Erythroblast (primary cell): ENCODE measurements around the gene CNST.

Source experiments
- GATA1 ChIP-seq: IDR thresholded peaks from 2 replicates; pipeline ENCODE4 v1.6.1; 2011; ENCODE audit warnings: low read depth, mild to moderate bottlenecking, control low read depth, low read length, moderate library complexity
- POLR2A ChIP-seq: IDR thresholded peaks from 2 replicates; pipeline ENCODE4 v1.6.1; 2011; ENCODE audit warnings: mild to moderate bottlenecking, low read length

DNA sequence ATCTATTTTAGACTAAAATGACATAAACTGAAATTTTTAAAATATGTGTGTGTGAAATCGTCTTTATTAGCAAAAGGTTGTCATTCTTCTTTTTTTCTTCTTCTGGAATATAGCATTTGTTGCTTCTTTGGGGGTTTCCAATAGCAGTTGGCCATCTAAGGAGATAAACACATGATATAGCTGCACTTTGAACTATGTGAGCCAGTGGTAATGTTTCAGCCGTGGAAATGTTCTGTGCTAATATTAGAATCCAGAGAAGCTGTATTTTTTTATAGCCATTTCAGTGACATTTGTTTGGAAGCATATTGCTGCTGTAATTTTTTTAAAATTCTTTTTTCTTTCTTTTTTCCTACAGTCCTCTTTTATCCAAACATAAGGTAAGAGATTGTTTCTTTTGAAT, 75.1 kb downstream of the CNST start:
- TF ChIP-seq POLR2A (no peak), GATA1 (no peak)
